H9 (cell line): ENCODE data around the gene SLC51A. TPM values are rescaled to one million over a fixed set of nuclear protein-coding genes. Genes with fewer than 3 reads are reported as not detected.

Experiments used
- DNase-seq: peaks from one replicate; pipeline ENCODE4 v3.0.0-alpha.2; 2017
- H2AFZ ChIP-seq: one replicate; pipeline ENCODE4 v1.6.1; 2013; ENCODE audit warnings: mild to moderate bottlenecking, low read length, control low read depth, moderate library complexity
- H2AK5ac ChIP-seq: 2 replicates; pipeline ENCODE4 v1.6.1; 2013; ENCODE audit warnings: low read length, control low read depth, mixed read lengths; ENCODE audit not compliant: insufficient read length
- H2BK120ac ChIP-seq: one replicate; pipeline ENCODE4 v1.6.1; 2013; ENCODE audit warnings: low read depth, mild to moderate bottlenecking, low read length, control low read depth, inconsistent platforms; ENCODE audit not compliant: poor library complexity, severe bottlenecking
- H2BK12ac ChIP-seq: 2 replicates; pipeline ENCODE4 v1.6.1; 2013; ENCODE audit warnings: low read length, control low read depth, mixed read lengths, low read depth; ENCODE audit not compliant: insufficient read length
- H2BK15ac ChIP-seq: 2 replicates; pipeline ENCODE4 v1.6.1; 2013; ENCODE audit warnings: low read depth, low read length, control low read depth
- H2BK20ac ChIP-seq: one replicate; pipeline ENCODE4 v1.6.1; 2013; ENCODE audit warnings: low read depth, mild to moderate bottlenecking, low read length, control low read depth, inconsistent platforms; ENCODE audit not compliant: poor library complexity, severe bottlenecking
- H2BK5ac ChIP-seq: 2 replicates; pipeline ENCODE4 v1.6.1; 2013; ENCODE audit warnings: low read length, control low read depth, mixed read lengths; ENCODE audit not compliant: insufficient read length
- H3K14ac ChIP-seq: 2 replicates; pipeline ENCODE4 v1.6.1; 2013; ENCODE audit warnings: low read length, control low read depth; ENCODE audit not compliant: insufficient read depth
- H3K18ac ChIP-seq: 2 replicates; pipeline ENCODE4 v1.6.1; 2013; ENCODE audit warnings: low read depth, mild to moderate bottlenecking, mixed read lengths, low read length, control low read depth; ENCODE audit not compliant: insufficient read length
- H3K23ac ChIP-seq: 2 replicates; pipeline ENCODE4 v1.6.1; 2013; ENCODE audit warnings: low read length, control low read depth, mixed read lengths, low read depth; ENCODE audit not compliant: insufficient read length
- H3K23me2 ChIP-seq: 2 replicates; pipeline ENCODE4 v1.6.1; 2013; ENCODE audit warnings: low read depth, mild to moderate bottlenecking, mixed read lengths, low read length, control low read depth; ENCODE audit not compliant: insufficient read length, poor library complexity, severe bottlenecking
- H3K27ac ChIP-seq: 2 replicates; pipeline ENCODE4 v1.5.1; 2013; ENCODE audit warnings: low read length, control low read depth, mixed read lengths, low read depth; ENCODE audit not compliant: insufficient read length
- H3K27me3 ChIP-seq: 2 replicates; pipeline ENCODE4 v1.6.1; 2013; ENCODE audit warnings: low read length, control low read depth, inconsistent platforms; ENCODE audit not compliant: insufficient read depth
- H3K4ac ChIP-seq: 2 replicates; pipeline ENCODE4 v1.6.1; 2013; ENCODE audit warnings: low read depth, mild to moderate bottlenecking, control low read depth, inconsistent platforms, low read length, moderate library complexity
- H3K4me1 ChIP-seq: 2 replicates; pipeline ENCODE4 v1.6.1; 2013; ENCODE audit warnings: low read length, control low read depth, inconsistent platforms; ENCODE audit not compliant: insufficient read depth
- H3K4me2 ChIP-seq: 2 replicates; pipeline ENCODE4 v1.6.1; 2013; ENCODE audit warnings: low read length, control low read depth, mixed read lengths; ENCODE audit not compliant: insufficient read length, insufficient read depth
- H3K56ac ChIP-seq: 2 replicates; pipeline ENCODE4 v1.6.1; 2013; ENCODE audit warnings: low read depth, mild to moderate bottlenecking, mixed read lengths, low read length, control low read depth; ENCODE audit not compliant: insufficient read length
- H3K79me1 ChIP-seq: 2 replicates; pipeline ENCODE4 v1.6.1; 2013; ENCODE audit warnings: low read depth, mild to moderate bottlenecking, moderate library complexity, low read length, control low read depth, inconsistent platforms; ENCODE audit not compliant: insufficient read depth, poor library complexity, severe bottlenecking
- H3K79me2 ChIP-seq: 2 replicates; pipeline ENCODE4 v1.6.1; 2013; ENCODE audit warnings: low read length, control low read depth, inconsistent platforms; ENCODE audit not compliant: insufficient read depth
- H3K9ac ChIP-seq: 2 replicates; pipeline ENCODE4 v1.6.1; 2013; ENCODE audit warnings: low read length, control low read depth, mixed read lengths; ENCODE audit not compliant: insufficient read length; ENCODE audit errors: extremely low read depth
- H3K9me3 ChIP-seq: one replicate; pipeline ENCODE4 v1.6.1; 2013; ENCODE audit warnings: low read depth, low read length, inconsistent platforms; ENCODE audit not compliant: control insufficient read depth
- H3T11ph ChIP-seq: one replicate; pipeline ENCODE4 v1.6.1; 2013; ENCODE audit warnings: mild to moderate bottlenecking, low read length, control low read depth, inconsistent platforms
- H4K20me1 ChIP-seq: one replicate; pipeline ENCODE4 v1.6.1; 2013; ENCODE audit not compliant: control insufficient read depth, insufficient read length, insufficient read depth
- H4K5ac ChIP-seq: 2 replicates; pipeline ENCODE4 v1.6.1; 2013; ENCODE audit warnings: low read depth, mild to moderate bottlenecking, mixed read lengths, low read length, control low read depth; ENCODE audit not compliant: insufficient read length
- H4K8ac ChIP-seq: replicated peaks from 2 replicates; pipeline ENCODE4 v1.6.1; 2013; ENCODE audit warnings: low read length, control low read depth, mixed read lengths, low read depth; ENCODE audit not compliant: insufficient read length
- H4K91ac ChIP-seq: 2 replicates; pipeline ENCODE4 v1.6.1; 2013; ENCODE audit warnings: low read depth, mild to moderate bottlenecking, moderate library complexity, mixed read lengths, low read length, control low read depth; ENCODE audit not compliant: insufficient read length
- H3K27ac Mint-ChIP-seq, 3 experiments: 2 replicates in 2 of 3; 3 replicates in 1 of 3; pipeline ENCODE4 v1.8.0; 2020 to 2021; ENCODE audit warnings: mixed read lengths in 3 of 3, mild to moderate bottlenecking in 1 of 3, moderate library complexity in 1 of 3
- H3K27me3 Mint-ChIP-seq: 2 replicates; pipeline ENCODE4 v1.8.0; 2021; ENCODE audit warnings: low read depth, mild to moderate bottlenecking, moderate library complexity, mixed read lengths
- H3K36me3 Mint-ChIP-seq, 3 experiments: 2 replicates in 2 of 3; 3 replicates in 1 of 3; pipeline ENCODE4 v1.8.0; 2020 to 2021; ENCODE audit warnings: low read depth in 3 of 3, mixed read lengths in 3 of 3; ENCODE audit not compliant: insufficient read depth in 1 of 3
- H3K4me1 Mint-ChIP-seq, 2 experiments: 2 replicates each; pipeline ENCODE4 v1.8.0; 2020; ENCODE audit warnings: mixed read lengths in 2 of 2
- H3K4me3 Mint-ChIP-seq, 2 experiments: 2 replicates in 1 of 2; 3 replicates in 1 of 2; pipeline ENCODE4 v1.8.0; 2020 to 2021; ENCODE audit warnings: mild to moderate bottlenecking in 2 of 2, mixed read lengths in 2 of 2, moderate library complexity in 1 of 2
- H3K9me3 Mint-ChIP-seq, 2 experiments: 2 replicates in 1 of 2; 3 replicates in 1 of 2; pipeline ENCODE4 v1.8.0; 2020; ENCODE audit warnings: mild to moderate bottlenecking in 2 of 2, mixed read lengths in 2 of 2, moderate library complexity in 1 of 2
- WGBS: extraction: QIAGEN DNeasy Blood & Tissue Kit; methylation state at CpG from one replicate; pipeline ENCODE4 v1.1.7; 2013; ENCODE audit warnings: missing lambda C conversion rate, low lambda C conversion rate, mixed read lengths; ENCODE audit not compliant: insufficient read length; ENCODE audit errors: extremely low coverage; 5-methylcytosine and 5-hydroxymethylcytosine counted together
- total RNA-seq: library from RNA; stranded (reverse); gene quantifications from 2 replicates; pipeline ENCODE4 v1.2.1, GENCODE V29; 2021
- TF ChIP-seq, protein P1 (sequence below): fragments of 200-600 bp; sonication (generic); conservative IDR thresholded peaks from 3 replicates; pipeline ENCODE4 v1.8.0; 2021; ENCODE audit warnings: antibody characterized with exemption, mild to moderate bottlenecking

The SLC51A gene
- total RNA-seq, 1 experiment from 2014 or later, result 5.6 TPM

DNA sequence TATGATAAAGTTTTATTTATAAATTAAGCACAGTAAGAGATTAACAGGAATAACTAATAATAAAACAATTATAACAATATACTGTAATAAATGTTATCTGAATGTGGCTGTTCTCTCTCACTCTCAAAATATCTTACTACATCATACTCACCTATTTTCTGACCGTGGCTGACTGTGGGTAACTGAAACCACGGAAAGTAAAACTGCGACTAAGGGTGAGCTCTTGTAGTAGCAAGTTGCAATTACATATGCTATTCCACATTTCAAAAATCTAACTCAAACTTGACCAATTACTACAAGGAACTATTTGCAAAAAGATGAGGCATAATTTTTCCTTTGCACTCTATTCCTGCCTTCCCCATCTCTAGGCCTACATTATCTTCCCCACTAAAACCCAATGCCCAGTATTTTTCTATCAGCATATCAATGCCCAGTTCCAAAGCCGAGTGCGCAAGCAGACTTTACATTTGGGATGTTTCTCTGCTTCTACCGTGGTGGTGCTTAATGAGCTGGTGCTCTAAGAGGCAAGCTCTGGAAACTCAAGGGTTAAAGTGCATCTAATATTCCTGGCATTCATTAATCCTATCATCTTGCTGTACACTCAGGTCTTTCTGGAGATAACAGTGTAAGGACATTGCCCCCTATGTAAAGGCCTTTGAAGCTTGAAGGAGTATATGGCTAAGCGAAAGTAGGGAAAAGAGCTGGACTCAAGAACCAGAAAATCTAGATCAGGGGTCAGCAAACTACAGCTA lies 64.5 kb downstream of the SLC51A start:
- H3K9ac ChIP-seq, result no peak overlapping the region
- H2BK120ac ChIP-seq, result no peak overlapping the region
- peaks cover 9% of the 10 kb centered on the region; the same call in 1 of the 2 replicates for H3K79me2 ChIP-seq
- no peaks in the 10 kb centered on the region; a peak in 1 of 5 replicates for H3K9me3 Mint-ChIP-seq
- no peak overlapping the region for H2BK15ac ChIP-seq
- no peak overlapping the region for H3K18ac ChIP-seq
- no peak overlapping the region for H2BK5ac ChIP-seq
- no peak overlapping the region for H2AFZ ChIP-seq
- no peak overlapping the region for H2BK12ac ChIP-seq
- H3K14ac ChIP-seq, result no peak overlapping the region
- H3K56ac ChIP-seq, result no peak overlapping the region
- H3K27me3 ChIP-seq, result no peaks in the 10 kb centered on the region
- H4K5ac ChIP-seq, result no peak overlapping the region
- no peak overlapping the region for H3K27ac ChIP-seq
- no peak overlapping the region for H3K23ac ChIP-seq
- H3K4me2 ChIP-seq, result no peak overlapping the region
- no peak overlapping the region for H3T11ph ChIP-seq
- H3K4ac ChIP-seq, result no peak overlapping the region
- peaks cover 6% of the 10 kb centered on the region for H3K4me1 ChIP-seq
- peaks cover 17 to 26% of the 10 kb centered on the region in 2 experiments for H3K4me1 Mint-ChIP-seq
- no peaks in the 10 kb centered on the region for H3K27me3 Mint-ChIP-seq
- H4K20me1 ChIP-seq, result no peaks in the 10 kb centered on the region
- peaks cover 0 to 2% (median 0%) of the 10 kb centered on the region in 3 experiments; a peak in 1 of 7 replicates for H3K36me3 Mint-ChIP-seq
- H4K91ac ChIP-seq, result no peak overlapping the region
- no peak for DNase-seq
- no peak overlapping the region for H3K4me3 Mint-ChIP-seq
- no peak overlapping the region for H2AK5ac ChIP-seq
- no CpG with 5 or more reads among the region's 7 CpGs for WGBS
- no peak overlapping the region for H2BK20ac ChIP-seq
- peak overlapping the region in 1 of 3 experiments; percentile 0; a peak in 1 of 7 replicates for H3K27ac Mint-ChIP-seq
- H3K23me2 ChIP-seq, result no peaks in the 10 kb centered on the region
- H4K8ac ChIP-seq, result no peak overlapping the region
- TF ChIP-seq, protein P1, sequence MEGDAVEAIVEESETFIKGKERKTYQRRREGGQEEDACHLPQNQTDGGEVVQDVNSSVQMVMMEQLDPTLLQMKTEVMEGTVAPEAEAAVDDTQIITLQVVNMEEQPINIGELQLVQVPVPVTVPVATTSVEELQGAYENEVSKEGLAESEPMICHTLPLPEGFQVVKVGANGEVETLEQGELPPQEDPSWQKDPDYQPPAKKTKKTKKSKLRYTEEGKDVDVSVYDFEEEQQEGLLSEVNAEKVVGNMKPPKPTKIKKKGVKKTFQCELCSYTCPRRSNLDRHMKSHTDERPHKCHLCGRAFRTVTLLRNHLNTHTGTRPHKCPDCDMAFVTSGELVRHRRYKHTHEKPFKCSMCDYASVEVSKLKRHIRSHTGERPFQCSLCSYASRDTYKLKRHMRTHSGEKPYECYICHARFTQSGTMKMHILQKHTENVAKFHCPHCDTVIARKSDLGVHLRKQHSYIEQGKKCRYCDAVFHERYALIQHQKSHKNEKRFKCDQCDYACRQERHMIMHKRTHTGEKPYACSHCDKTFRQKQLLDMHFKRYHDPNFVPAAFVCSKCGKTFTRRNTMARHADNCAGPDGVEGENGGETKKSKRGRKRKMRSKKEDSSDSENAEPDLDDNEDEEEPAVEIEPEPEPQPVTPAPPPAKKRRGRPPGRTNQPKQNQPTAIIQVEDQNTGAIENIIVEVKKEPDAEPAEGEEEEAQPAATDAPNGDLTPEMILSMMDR, result no peak
- no peaks in the 10 kb centered on the region for H3K9me3 ChIP-seq
- no peaks in the 10 kb centered on the region for H3K79me1 ChIP-seq
